H4 (cell line): ENCODE data around the gene CUBN. TPM values are rescaled to one million over a fixed set of nuclear protein-coding genes. Genes with fewer than 3 reads are reported as not detected.
A peak's percentile ranks its signal among the peaks of the same experiment; 100 is the strongest.

ENCODE experiments used
- DNase-seq: peaks from one replicate; pipeline ENCODE4 v3.0.0-alpha.2; 2015; ENCODE audit warnings: low spot score
- total RNA-seq: library from RNA; depleted of rRNA; stranded (reverse); fragments of >200 nt; shearing (Covaris generic); gene quantifications from 2 replicates; pipeline ENCODE4 v1.2.3, GENCODE V29; 2014

The CUBN gene
- total RNA-seq, 1 experiment from 2014 or later, result 0.14 TPM

DNA sequence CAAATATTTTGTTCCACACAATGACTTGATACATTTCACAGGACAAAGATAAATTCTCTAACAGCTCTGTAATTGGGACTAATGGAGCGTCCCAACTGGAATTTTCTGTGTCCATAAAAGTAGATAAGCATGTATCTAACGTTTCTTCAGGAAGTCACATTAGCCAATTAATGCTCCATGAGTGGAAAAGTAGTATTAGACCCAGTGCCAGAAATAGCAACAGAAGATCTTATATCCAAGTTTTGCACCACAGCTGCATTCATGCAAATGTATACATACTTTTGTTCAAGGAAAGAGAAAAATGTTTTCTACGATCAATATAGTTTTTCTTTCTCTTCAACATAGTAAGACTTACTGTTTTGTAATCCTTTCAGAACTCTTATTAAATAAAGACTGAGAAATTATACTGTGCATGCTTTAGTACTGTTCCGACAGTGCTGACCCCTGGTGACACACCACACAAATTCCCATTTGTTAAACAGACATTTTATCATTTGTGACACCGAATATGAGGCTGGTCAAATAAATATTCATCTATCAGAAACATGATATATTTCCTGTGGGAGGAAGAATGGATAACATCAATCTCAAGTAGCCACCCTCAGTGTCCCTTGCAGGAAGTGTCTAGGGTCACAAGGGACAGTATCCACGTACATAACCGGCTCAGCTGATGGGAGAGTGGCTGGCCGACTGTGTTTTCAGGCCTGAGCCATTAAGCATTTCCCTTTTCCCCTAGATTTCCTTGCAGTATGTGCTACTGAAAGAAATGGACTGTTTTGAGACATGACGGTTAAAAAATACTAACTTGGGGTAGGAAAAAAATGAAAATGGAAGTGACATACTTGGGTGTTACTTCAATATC, 210.3 kb downstream of the CUBN start:
- DNase-seq, result no peak

DNA sequence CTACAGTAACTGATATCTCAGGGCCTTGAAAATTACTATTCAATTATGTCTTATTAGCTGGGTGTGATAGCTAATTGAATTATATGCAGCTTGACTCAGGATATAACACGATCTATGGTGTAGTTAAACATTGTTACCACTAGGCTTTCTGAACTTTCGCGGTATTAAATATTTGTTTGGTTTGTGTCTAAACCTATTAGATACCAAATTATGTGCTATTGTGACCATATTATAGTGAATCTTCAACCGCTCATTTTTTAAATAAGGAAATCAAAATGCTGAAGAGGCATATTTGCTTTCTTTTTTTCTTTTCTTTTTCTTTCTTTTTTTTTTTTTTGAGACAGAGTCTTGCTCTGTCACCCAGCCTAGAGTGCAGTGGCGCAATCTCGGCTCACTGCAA, 213.1 kb downstream of the CUBN start:
- no peak for DNase-seq

DNA sequence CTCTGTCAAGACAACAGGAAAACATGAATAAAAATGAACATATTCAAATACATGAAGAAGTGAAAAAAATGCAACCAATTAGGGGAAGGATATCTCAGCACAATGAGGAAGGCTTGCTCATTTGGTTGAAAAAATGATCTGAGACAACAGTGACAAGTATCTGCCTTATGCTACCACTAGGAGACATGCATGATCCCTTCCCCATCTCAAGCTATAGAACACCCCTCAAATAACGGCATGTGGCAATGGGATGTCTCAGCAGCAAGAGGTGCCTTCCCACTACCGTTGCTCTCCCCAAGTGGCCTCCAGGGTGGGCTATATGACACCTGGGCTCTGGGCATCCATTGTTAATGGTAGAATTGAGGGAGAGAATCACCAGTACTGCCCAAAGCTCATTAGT, 214.3 kb downstream of the CUBN start:
- DNase-seq, result no peak

DNA sequence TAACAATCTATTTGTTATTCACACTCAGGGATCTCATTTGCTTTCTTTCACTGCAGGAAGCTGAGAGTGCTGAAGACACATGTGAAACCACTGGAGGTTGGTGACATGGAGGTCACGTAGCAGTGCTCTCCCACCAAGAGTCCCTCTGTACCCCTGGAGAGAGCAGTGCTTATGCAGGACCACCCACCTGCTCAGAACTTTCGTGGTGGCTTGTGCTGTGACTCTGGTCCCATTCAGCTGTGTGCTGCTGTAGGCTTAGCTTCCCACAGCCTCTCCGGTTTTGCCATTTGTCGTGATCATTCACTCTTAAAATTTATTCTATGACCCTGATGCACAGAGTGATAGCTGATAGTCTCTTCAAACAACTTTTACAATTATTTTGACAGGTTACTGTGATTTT, 216.3 kb downstream of the CUBN start:
- no peak for DNase-seq

DNA sequence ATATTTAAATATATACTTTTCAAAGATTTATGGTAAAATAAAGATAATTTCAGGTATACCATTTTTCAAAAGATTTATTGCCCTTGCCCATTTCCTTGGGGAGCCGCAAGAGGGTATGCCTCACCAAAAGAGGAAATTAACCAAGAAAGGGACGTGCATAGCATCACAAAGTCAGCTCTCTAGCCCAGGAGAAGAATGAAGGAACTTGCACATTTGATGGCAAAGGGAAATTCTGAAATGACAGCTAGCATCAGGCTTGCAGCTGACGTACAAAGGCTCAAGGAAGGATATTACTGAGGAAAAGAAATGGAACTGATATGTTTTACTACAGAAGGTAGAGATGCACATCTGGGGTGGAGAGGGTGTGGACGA, 218.8 kb downstream of the CUBN start:
- DNase-seq, result no peak

DNA sequence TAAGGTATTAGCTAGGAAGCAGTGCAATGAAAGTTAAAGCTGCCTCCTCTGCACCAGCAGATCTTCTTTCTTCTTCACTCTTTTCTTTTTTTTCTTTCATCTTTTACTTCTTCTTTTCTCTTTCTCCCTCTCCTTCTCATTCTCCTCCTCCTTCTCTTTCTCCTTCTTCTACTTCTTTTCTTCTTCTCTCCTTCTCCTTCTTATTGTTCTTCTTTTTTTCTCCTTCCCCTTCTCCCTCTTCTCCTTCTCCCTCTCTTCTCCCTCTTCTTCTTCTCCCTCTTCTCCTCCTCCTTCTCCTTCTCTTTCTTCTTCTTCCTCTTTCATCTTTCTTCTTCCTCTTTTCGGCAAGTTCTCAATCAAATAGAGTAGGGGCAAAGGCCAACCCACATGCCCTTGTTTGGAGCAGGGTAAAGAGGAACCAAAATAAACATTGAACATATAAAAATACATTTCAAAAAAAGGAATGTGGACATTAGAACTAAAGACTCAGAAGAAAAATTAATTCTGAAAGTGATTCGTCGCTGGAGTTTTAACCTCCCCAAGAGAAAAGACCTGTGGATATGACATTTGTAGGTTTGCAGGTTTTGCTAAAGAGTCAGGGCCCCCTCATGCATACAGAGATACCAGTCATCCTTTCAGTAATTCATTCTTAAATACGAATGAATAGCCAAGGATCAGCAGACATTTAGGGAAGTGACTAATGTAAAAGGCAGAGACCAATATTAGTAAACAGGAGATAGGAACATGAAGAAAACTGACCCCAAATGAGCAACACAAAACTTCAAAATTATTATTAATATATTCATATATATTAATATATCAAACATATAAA, 219.4 kb downstream of the CUBN start:
- no peak for DNase-seq

DNA sequence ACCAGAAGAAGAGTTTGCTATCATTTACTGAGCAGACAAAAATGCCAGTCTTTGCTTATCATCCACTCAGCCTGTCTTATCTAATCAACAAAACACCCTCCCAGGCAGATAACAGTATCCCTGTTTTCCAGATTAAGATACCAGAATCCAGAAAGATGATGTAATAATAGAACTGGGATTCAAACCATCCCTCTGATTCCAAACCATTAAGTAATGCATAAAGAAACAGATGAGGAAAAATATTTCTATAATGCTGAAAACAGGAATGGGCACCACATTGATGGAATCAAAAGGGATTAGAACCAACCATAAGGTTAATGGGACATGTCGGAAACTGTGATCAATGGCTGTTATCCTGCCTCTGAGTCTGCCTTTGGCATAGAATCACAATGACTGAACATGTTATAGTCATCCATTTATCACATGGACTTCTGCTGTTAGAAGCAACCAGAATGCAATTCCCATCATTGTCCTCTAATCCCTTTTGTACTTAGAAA, 220.3 kb downstream of the CUBN start:
- DNase-seq, result no peak

DNA sequence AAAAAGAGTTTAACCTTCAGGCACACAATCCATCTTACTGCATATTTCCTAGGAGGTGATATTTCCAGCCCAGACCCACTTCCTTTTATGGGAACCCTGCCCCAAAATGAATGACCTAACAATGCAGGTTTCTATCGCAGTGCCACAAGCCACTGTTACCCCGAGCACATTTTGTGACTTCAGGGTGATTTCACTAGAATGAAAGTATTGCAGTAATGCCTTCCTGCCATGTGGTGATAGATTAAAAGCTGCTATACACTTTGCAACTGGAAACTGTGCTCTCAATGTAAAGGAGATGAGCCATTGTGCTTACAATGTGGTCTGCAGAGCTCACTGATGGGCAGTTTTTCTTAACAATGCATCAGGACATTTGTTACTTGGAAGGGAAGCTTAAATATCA, 221.9 kb downstream of the CUBN start:
- no peak for DNase-seq

DNA sequence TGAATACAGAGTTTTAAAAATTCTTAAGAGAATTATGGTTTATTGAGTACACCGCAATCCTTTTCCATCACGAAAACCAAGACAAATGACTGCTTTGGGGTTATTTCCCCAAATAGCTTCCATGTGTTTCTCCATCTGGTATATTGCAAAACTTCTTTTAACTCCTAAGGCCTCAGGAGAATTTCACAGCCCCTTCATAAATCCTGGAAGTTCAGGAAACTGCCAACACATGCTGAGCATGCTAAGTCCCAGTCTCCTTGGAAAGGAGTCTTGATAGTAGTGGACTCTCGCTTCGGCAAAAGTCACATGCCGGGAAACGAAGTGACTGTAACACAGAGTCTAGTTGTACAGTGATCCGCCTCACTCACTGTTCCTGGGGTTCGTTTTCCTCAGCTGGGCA, 224.3 kb downstream of the CUBN start:
- DNase-seq, result no peak

DNA sequence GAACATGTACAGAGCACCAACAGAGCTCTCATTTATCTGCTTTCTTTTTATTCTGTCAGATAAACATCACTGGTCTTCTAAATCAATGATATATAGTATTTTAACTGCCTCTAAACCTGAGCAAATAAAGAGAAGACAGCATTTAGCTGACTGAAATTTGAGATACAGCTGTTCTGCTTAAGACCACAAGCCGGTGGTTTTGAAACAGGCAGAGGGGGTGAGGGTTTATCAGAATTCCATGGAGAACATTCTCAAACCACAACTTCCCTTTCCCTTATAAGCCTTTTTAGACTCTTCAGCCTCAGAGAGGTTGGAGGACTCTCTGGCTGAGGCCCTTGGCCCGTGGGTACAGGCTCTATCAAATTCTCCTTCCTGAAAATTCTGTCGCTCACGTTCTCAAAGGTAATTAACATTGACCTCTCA, 225.0 kb downstream of the CUBN start:
- peak; percentile 65 for DNase-seq

DNA sequence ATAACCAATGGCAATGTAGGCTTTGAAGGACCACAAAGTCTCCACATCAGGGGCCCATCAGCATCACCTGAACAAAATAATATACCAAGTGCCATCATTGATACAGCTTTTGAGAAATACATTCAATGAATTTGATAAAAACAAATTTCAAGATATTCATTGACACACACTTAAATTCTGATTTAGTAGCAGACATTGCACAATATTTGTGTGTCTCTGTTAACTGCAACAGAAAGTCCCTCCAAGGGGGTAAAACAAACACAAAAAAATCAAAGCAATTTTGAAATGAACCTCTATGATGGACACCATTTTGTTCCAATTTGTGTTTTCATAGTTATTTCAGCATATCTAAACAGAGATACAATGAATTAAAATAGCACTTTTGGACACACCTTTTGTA, 225.6 kb downstream of the CUBN start:
- no peak for DNase-seq

DNA sequence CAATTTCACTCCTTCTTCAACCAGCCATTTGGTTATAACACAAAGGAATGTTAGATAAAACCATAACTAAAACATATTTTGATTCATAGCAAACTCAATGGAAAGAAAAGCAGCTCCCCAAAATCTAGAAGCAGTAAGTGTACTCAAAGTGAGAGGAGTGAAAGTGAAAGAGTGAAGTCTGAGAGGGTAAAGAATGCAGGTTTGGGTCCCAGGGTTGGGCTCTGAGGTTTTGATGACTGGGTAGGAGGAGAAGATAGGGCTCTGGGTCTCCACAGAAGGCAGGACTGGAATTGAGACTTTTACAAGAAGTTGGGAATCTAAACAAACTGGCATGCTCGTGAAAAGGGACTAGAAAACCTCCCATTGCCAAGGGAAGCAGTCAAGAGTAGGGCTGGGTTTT, 227.0 kb downstream of the CUBN start:
- DNase-seq, result peak; percentile 2

DNA sequence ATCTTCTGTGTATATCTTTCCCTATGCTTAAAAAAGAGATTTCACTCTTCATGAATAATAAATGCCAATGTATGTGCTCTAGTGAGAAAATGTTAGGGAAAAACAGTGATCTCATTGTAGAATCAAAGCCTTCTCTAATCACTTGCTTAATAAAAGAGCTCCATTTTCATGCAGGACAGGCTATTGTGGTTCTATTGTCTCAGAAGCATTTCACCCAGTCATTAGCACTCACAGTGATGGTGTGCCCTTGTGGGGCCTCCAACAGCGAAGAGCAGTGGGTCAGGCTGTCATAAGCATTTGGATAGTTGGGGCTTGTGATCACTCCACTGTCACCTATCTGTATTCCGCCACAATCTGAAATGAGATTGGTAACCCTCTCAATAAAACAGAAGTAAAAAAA, 228.5 kb downstream of the CUBN start:
- no peak for DNase-seq

DNA sequence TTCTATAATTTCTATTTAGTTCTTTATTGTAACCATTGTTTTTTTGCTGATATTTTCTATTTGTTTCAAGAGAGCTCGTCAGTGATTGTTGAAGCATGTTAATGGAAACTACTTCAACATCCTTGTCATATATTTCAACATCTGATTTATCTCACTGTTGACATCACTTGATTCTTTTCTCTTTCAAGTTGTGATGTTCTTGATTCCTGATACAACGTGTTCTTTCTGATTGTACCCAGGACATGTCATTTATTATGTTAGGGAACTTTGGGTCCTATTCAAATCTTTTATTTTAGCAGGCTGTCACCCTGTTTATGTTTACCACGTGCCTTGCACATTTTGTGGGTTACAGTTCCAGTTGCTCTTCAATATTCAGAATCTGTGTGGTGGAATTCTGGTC, 232.6 kb downstream of the CUBN start:
- DNase-seq, result no peak

DNA sequence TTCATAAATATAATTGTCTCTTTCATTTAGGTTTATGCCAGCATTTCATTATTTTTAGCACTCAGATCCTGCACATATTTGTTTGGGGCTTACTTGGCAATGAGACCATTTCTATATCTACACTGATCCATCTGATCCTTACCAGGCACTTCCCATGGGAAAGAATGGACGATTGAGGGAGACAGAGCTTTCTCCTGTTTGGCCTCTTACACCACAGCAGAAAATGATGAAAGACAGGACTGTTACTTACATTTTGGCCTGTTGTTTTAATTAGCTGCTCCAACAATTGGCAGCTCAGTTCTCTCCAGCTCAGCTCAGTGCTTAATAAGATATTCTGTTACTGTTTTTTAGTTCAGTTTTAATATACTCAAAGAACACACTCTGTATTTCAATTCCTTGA, 234.8 kb downstream of the CUBN start:
- no peak for DNase-seq

DNA sequence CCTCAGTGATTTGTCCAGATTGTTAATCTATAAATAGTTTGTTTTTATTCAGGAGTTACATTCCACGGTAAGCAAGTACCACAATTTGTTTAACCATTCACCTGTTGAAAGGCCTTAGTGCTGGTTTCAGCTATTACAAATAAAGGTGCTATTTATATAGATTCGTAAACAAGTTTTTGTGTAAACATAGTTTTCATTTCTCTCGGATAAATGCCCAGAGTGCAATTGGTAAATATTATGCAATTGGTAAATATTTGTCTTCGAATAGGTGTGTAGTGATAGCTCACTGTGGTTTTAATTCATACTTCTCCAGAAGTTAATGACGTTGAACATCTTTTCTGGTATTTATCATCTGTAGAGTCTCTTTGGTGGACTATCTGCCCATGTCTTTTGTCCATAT, 235.9 kb downstream of the CUBN start:
- DNase-seq, result no peak

DNA sequence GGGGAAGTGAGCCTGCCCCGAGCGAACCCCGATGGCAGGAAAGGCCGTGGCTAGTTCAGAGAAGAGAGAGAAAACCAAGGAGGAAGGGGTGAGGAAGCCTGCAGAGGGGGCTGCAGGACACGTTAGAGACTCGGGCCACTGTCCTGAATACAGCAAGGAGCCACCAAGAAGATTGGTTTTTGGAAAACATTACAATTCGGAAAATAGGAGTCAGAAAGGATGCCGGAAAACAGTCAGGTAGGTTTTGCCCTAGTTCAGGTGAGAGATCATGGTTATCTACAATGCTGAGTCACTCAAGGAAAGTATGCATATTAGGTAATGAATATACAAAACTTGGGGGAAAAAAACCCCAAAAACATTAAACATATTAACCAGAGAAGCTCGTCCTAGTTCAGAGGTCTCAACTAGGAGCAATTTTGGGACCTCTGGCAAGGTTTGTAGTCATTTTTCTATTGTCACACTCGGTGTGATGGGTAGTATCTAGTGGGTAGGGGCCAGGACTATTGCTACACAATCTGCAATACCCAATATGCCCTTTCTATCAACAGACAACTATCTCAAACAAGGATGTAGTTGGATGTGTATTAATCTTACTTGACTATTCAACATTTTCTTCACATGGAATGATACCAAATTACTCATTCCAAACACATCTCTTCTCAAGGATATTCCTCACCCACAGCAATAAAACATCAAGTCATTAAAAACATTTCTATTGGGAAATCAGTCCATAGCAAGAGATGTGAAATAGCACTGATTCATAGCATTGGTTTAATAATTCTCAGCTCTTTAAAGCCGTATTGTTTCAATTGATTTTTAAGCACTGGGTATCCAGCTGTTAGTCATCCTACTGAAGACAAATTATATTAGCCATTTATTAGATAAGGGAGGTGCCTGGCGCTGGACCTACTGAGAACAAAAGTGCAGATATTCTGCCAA, 238.0 kb downstream of the CUBN start:
- peak; percentile 68 for DNase-seq

DNA sequence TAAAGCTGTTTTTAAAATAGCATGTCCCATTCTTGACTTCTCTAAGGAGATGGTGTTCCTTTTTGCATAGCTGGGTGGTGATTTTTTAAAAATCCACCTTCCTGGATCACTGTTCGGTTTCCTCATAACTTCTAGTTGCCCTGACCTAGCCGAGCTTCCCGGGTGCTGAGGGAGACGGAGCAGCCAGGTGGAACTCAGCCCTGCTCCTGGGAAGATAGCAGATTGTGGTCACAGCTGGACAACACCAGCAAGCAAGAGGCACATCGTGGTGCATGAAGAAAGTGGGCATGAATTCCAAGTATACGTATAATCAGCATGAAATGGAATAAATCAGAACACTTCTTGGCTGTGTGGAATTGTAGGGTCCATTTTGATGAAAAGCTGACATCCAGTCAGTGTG, 238.9 kb downstream of the CUBN start:
- DNase-seq, result no peak

DNA sequence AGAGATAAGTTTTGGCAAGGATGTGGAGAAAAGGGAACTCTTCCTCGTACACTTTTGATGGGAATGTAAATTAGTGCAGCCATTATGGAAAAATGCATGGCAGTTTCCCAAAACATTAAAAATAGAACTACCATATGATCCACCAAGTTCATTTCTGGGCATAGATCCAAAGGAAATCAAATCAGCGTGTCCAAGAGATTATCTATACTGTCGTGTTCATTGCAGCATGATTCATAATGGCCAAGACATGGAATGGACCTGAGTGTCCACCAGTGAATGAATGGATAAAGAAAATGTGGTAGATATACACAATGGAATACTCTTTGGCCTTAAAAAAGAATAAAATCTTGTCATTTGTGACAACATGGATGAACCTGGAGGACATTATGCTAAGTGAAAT, 242.0 kb downstream of the CUBN start:
- no peak for DNase-seq

DNA sequence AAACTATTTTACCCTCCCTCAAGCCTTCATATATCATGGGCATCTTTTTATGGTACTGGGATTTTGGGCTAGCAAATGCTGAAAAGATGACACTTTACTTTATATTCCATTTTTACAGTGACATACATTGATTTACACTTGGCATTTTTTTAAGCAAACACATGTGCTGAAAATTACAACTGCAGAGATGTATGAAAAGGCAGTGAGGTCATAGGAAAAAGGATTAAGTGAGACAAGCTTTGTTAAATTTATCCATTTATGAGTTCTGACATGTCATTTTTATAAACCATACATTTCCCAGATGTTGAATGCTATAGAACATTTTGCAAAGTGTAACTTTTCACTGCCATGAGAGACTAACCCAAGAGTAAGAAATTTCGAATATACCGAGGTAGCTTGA, 243.6 kb downstream of the CUBN start:
- DNase-seq, result no peak

DNA sequence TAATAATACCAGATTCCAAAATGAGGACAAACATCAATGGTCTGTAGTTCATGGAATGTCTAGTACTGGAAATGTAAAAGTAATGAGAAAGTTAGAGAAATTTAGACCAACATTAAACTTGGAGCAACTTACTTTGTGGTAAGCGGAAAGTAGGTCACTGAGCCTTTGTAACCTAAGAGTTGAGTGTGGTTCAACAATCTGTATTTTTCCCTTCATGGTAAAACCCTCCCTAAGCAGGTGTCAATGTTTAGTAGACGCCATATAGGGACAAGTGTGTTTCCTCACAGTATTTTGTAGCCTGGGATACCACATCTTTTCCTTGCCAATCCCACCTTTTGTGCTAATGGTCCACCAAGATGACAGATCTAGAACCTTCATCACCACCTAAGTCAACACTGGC, 245.1 kb downstream of the CUBN start:
- DNase-seq, result no peak

DNA sequence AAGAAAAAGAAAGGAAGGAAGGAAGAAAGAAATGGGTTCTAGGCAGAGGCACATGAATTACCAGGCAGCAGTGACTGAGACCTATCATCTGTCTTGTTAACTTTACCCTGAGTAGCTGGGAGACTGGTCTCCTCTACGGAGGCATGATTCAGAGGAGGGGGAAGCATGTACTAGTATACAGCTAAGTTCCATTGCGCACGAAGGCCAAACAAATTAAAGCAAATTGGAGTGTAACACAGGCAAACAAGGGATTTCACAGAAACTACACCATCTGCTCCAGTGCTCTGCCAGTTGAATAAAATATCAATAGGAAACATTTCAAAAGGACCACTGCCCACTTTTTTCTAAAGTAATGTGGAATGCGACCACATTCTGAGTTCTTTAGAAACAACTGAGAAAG, 246.5 kb downstream of the CUBN start:
- no peak for DNase-seq
